NOMO-1 treated with DMSO at 0.1 percent for 48 hours (cell line): Measurements from ENCODE around the gene NFYC.

Source experiments
- DNase-seq: peaks from one replicate; lab custom pipeline; 2025; ENCODE audit not compliant: unreplicated experiment; lab: John Stamatoyannopoulos, UW

Gene NFYC

DNA sequence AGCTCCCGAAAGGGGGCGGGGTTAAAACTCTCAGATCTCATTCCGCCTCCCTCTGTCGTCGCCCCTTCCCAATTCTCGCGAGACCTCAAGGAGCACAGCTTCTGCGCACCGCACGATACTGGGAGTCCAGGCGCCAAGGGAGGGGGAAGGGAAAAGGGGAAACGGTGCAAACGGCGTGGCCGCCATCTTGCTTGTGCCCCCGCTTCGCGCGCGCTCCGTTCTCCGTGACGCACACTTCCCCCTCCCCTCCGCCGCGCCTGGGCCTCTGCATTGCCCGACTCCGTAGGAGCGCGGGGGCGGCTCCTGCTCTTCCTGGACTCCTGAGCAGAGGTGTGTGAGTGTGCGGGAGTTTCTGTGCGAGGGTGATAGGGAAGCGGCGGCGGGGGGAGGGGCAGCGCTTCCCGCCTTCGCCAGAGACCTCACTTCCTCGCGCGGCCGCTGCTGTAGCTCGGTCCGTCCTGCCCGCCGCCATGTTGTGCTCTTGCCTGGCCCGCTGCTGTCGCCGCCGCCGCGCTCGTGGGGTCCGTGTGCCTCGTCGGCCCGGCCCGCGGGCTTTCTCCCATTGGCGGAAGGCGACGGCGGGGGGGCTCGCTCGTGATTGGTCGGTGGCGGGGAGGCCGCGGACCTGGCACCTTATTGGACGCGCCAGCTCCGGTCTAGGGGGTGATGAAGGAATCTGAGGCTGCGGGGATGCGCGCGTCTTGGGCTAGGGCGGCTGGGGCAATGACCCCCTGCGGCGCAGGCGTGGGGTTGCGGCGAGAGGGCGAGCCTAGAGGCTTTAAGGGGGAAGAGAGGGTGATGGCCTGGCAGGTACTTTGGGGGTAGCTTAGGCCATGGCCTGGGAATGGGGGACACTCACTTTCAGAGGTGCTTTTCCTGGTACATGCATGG is at the start of gene NFYC:
Gene NFYC, plus strand, starts transcription at position 167 of the 891 bp plus-strand sequence. CDS start 47,140 bp downstream, outside the sequence.
- DNase-seq, result peak; percentile 97

DNA sequence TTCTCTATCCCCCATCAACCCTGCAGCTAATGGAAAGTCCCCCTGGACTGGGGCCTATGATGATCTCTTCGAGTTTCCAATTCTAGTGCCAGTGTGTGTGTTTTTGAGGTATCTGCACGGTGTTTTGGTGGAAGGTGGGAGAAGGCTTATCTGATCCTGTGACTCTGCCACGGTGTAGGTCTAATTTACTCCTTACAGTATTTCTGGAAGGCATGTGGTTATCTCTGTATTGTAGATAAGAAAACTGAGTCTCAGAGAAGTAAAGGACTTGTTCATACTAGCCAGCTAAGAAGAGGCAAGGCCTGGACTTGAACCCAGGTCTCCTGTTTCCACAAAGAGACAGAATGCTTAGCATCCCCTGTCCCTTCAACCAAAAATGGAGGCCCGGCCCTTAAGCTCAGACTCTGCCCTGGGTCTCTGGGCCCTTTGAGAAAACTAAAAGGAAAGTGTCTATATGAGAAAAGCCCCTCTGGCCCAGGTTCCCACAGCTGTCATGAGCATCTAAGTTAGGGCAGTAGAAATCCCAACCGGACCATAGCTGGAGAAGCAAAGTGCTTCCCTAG is 46.3 kb upstream of the NFYC start:
- DNase-seq, result no peak

DNA sequence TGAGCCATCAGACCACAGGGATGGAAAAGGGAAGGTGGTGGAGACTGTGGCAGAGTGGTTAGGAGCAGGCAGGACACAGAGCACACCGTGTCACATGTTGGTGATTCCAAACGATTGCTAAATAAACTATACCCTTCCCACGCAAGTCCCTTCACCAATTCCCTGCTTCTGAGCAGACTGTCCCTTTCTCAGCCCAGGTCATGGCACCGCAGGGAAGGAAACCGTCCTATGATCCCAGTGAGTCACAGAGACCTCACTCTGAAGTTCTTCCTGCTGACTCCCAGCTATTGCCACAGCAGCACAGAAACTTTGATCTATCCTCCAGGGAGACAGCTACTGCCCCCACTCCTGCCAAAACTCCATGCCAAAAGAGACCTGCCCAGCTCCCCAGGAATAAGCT is 45.2 kb upstream of the NFYC start:
- no peak for DNase-seq

DNA sequence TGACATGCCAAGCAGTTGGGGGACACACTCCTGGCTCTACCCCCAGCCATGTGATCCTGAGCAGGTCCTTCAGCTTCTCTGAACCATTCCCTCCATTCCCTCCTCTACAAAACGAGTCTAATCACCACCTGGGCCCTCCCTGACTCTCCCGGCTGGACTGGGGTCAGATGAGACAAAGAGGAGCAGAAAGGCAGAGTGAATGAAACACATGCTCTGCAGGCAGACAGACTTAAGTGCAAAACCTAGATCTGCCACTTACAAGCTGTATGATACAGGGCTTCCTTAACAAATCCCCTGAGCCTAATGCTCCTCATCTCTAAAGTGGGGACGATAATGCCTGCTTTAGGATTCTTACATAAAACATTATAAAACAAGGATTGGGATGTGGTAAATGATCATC is 43.3 kb upstream of the NFYC start:
- DNase-seq, result no peak

DNA sequence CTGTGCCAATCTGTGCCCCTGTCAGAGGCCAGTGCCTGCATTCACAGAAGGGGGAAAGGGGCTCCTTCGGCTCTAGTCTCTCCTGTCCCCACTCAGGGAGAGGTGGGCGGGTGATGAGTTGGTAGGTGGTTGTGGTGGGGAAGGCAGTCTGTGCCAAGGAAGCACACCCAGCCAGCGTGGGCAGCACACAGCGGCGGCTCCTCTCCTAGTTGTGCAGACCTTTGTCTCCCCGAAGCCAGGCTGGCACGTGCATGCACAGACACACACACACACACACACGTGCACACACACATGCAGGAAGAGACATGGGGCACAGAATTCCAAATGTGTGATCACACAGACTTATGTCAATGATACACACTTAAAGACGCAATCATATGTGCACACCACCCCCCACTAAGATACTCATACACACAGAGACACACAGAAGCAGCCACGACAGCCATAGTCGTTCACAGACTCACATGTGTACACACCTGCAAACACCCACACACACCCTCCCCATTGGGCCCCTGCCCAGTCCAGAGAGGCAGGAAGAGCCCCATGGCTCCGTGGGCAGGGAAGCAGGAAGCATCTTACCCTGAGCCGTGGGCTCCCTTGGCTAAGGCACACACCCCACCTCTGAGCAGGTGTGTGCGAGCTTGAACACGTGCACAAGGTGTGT is 42.4 kb upstream of the NFYC start:
- DNase-seq, result no peak

DNA sequence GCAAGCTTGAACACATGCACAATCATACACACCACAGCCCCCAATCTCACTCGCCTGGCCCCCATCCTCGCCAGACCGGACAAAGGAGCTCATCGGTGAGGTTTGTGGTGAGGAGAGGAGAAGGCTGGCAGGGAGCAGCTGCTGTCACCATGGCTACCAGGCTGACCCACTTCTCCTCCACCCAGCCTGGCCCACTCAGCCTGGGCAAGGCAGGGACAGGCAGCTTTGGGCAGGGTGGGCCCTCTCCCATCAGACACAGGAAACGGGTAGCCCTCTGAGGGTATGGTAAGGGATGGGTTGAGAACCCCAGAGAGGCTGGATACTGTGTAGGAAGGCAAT is 41.9 kb upstream of the NFYC start:
- no peak for DNase-seq

DNA sequence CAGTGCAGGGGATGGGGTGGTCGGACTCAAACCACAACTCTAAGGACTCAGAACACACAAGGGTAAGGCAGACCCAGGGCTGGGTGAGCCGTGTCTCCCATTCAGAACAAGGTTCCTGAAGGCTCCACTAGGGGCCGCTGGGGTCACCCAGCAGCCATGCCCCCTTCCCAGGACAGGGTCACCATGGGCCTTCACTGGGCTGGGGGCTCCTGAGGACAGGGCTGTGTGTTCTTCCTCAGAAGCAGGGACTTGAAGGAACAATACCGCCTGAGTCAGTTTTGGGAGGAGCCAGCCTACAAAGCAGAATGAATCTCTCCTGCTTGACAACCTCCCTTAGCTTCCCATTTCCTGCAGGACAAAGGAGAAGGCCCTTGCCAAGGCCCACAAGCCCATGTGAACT is 41.4 kb upstream of the NFYC start:
- DNase-seq, result no peak

DNA sequence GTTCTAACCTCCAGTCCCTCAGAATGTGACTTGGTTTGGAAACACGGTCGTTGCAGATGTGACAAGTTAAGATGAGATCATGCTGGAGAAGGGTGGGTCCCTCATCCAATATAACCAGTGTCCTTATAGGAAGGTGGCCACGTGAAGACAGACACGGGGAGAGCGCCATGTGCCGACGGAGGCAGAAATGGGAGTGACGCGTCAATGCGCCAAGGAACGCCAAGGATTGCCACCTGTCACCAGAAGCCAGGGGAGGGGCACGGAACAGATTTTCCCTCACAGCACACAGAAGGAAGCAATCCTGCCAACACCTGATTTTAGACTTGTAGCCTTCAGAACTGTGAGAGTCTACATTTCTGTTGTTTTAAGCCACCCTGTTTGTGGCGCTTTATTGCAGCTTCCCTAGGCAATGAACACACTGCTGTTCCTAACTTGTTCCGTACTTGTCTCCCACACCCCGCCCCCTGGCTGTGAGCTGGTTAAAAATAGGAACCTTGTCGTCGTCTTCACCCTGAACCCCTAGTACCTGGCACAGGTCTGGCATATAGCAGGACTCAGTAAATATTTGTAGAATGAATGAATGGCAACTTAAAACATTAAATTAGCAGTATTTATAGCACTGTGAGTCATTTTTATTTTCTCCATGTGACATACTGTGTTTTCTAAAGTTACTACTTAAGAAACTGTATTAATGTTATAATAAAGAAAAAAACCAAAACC is 40.2 kb upstream of the NFYC start:
- no peak for DNase-seq

DNA sequence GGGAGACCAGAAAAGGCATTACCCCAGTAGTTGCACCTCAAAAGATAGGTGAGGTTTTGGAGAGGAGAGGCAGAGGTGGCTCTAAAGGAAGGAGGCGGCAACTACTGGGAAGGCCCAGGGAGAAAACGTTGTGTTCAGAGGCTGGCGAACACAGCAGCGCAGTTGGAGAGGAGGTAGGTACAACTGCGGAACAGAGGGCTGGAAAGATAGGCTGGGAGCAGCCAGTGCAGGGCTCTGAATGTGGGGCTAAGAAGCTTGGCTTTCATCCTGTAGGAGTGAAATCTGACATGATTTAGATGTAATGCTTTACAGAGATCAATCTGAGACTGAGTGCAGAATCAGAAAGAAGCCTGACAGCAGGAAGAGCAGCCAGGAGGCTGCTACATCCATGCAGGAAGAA is 39.0 kb upstream of the NFYC start:
- no peak for DNase-seq

DNA sequence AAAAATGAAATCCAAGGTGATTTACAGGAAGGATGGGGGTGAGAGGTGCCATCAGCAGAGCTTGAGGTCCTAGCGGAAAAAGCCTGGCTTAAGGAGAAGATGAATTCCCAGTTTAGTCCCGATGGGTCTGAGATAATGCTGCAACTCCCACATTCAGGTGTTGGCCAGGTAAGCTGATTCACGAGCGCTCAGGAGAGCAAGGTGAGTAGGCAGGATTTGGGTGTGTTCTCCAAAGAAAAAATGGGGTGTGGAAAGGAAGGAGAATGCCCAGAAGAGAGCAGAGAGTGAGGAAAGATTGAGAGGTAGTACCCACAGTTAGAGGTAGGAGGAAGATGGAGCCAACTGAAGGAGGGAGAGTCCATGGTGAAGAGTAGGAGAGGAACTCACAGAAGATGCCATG is 38.5 kb upstream of the NFYC start:
- DNase-seq, result no peak

DNA sequence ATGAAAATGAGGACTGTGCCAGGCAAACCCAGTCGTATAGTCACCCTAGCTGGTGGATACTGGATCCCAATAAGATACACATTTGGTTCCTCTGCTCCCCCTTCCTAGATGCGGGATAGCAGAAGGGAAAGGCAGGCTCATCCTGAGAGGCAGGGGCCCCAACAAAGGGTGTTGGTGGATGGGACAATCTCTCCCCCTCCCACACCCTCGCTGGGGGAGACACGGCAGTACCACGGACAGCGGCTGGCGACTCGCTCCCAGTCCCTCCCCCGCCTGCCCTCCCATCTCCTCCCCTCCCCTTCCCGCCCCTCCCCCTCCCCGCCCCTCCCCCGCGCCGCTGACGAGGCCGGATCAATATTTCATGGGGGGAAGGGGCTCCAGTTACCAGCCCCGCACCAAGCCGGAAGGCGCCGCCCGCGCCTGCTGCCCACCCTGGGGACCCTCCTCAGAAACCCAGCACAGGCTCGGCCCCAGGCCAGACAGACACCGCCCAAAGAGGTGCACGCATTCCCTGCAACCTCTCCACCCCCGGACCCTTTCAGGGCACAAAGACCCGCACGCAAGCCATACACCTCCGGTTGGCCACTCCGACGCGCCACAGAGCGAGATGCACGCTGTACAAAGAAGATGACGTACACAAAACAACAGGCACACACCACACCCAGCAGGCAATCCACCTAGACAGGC is 37.5 kb upstream of the NFYC start:
- DNase-seq, result no peak

DNA sequence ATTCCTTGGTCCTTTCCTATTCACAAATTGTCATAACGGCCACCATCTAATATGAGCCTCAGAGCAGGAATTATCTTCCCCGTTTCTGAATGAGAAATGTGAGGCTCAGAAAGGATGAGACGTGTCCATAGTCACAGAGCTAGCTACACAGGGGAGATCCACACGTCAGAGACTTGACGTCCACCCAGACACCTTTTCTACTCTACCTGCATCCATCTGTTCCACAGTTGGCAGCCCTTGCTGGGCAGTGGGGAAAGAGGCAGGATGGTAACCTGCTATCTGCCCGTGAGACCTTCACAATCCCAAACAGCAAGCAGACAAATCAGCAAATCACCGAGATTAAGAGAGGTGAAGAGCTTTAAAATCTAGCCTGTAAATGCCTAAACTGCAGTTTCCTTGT is 34.5 kb upstream of the NFYC start:
- no peak for DNase-seq

DNA sequence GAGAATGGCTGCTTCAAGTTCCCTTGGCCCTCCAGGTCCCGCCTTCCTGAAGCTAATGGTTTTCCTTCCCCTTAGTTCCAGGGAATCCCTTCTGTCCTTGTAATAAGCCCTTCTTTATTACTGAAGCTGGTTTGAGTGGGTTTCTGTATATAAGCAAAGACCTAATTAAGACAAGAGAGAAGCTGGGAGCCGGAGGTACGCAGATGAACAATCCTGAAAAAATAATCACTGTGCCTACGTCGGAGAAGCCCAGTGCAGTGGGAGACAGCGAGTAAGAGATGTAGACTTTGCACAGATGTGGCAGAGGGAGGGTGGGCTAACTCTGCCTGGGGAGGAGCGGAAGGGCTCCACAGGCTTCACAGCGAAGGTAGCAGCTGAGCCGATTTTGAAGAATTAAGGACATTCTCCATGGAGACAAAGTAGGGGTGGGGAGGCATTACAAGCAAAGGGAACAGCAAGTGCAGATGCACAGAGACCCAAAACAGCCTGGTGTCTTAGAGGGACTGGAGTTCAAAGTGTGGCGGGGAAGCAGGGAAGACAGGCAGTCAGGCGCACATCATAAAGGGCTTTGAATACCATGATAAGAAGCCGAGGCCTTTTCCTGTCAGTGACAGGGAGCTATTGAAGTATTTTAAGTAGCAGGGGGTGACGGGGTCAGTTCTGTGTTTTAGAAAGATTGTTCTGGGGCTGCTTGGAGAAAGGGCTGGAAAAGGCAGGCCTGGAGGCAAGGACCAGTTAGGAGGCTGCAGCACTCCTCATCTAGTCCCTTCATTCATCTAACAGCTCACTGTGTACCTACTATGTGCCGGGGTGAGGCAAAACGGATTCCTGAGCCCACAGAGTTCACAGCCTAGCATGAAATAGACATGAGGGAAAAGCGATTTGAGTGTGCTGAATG is 32.5 kb upstream of the NFYC start:
- DNase-seq, result no peak

DNA sequence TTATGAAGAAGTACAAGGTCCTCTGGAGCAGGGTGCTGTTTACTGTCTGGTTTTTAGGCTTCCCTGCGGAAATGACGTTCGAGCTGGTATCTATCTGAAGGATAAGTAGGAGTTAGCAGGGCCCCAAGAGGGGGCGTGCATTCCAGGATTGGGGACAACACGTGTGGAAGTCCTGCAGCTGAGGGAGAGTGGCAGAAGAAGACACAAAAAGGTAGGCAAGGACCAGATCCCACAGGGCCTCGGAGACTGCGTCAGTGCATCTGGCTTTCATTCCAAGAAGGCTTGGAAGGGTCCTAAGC is 31.9 kb upstream of the NFYC start:
- no peak for DNase-seq

DNA sequence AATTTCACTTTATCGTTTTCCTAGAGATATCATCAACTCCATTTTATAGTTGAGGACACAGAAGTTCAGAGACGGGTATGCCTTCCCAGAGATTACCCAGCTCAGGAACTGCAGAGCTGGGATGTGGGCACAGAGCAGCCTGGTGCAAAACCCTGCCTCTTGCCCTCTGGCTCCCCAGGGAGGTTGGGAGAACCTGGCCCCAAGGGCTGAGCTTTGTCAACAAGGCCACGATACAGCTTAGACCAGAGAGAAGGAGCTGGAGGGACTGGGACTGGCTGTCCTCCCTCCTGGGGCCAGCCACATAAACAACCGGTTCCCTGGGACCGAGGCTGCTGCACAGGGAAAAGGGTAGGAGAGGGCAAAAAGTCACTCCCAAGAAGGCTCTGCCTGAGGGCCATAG is 29.8 kb upstream of the NFYC start:
- no peak for DNase-seq

DNA sequence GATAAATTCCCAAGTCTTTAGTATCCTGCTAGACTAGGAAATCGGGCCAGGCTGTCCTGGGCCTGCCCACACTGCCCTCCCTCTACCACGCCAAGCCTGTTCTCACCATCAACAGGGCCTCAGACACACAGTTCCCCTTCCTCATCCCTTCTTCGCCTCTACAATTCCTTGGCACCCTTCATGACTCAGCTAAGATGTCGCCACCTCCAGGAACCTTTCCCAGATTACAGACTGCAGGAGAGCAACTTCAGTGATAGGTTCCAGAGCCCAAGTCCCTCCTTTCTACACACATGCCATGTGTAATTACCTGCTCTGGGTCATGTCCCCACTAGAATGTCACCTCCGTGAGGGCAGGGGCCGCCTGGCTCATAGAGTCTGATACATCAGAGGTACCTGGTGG is 29.4 kb upstream of the NFYC start:
- no peak for DNase-seq

DNA sequence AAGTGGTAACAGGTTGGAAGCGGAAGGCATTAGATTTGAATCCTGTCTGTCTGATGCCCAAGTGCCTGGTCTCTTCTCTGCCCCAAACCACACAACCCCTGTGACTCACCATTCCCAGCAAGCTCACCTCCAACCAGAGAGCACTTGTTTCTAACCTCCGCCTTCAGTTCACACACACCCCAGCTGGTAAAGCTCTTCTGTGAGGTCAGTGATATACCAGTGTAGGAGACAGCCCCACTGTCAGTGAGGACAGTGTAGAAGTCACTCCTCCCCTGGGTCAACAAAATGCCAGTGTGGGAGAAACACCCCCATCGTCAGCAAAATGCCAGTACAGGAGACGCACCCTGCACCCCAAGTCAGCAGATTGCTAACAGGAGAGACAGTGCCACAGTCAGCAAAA is 28.6 kb upstream of the NFYC start:
- no peak for DNase-seq

DNA sequence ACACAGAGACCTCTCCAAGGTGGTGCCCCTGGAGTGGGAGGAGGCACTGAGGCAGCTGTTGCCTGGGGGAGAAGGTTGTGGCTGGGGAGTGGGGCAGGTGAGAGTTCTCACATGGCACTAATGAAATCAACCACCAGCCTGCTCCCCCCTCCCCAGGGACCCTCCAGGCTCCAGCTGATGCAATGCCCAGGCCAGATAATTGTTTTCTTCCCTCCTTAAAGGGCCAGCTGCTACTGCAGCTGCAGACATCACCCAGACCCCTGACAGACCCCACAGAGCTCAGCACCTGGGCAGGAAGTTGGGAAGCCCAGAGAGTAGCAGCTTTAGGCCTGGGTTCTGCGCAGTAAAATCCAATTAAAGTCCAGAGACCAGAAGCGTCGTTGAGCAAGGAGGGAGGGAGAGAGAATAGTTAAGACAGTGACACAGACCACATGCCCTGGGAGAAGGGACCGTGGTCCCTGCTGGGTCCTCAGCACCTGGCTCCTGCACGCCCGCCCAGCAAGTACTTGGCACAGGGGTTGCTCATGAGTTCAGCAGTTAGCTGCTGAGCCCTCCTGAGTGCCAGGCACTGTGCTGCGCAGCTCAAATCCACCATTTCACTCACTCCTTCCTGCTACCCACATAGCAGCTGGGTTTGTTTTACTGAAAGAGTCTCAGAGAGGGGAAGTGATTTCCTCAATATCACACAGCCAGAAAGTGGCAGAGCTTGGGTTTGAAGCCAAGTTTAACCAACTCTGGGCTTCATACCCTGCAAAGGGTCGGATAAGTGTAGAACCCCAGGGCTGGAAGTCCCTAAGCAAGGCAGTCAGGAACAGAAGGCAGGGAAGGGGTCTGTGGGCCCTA is 28.0 kb upstream of the NFYC start:
- DNase-seq, result no peak

DNA sequence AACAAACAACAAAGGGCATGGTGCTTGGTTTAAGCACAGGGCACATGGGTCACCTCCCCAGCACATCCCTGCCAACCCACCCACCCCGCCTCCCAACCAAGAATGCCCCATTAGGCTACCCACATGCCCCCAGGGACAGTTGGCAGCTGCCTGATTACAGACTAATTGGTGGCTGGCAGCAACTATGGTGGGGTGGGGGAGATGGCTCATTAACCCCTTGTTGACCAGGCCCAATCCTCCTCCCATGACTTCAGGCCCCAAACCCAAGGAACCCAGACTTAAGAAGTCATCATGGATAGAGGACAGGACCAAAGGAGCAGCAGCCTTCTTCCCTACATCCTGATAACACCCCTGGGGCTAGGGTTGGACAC is 27.4 kb upstream of the NFYC start:
- no peak for DNase-seq

DNA sequence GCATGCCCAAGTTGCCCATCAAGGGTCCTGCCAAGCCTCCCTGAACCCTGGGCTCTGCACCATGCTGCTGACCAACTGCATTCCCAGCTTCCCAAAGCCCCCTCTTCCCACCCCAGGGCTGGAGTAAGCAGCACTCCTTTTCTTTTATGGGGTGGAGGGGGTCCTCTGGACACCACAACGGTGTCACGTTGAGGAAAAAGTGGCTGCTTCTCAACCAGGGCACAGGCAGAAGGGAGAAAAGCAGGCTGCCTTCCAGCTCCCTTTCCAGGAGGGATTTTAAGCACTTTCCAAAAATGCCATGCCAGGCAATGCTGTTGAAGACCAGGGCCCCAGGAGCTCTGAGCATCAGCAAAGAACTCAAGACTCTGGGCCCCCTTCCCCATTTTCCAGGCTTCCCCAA is 26.7 kb upstream of the NFYC start:
- no peak for DNase-seq
